Endodermal cell (in vitro differentiated cells): ENCODE measurements around the gene CHAF1A. TPM values are rescaled to one million over a fixed set of nuclear protein-coding genes. Genes with fewer than 3 reads are reported as not detected.

Experiments used
- DNase-seq: peaks from one replicate; pipeline ENCODE4 v3.0.0-alpha.2; 2017
- H3K27ac ChIP-seq: 2 replicates; pipeline ENCODE4 v1.5.1; 2013; ENCODE audit warnings: mild to moderate bottlenecking, low read depth, low read length, moderate library complexity
- H3K27me3 ChIP-seq: 2 replicates; pipeline ENCODE4 v1.6.1; 2013; ENCODE audit warnings: mild to moderate bottlenecking, low read length, moderate library complexity; ENCODE audit not compliant: insufficient read depth, control insufficient read depth, poor library complexity, severe bottlenecking
- H3K36me3 ChIP-seq: 2 replicates; pipeline ENCODE4 v1.7.0; 2013; ENCODE audit warnings: mild to moderate bottlenecking, low read length, moderate library complexity; ENCODE audit not compliant: control insufficient read depth, insufficient read depth
- H3K4me1 ChIP-seq: one replicate; pipeline ENCODE4 v1.7.0; 2013; ENCODE audit warnings: low read length; ENCODE audit not compliant: control insufficient read depth, insufficient read depth
- H3K4me3 ChIP-seq: 2 replicates; pipeline ENCODE4 v1.5.1; 2013; ENCODE audit warnings: mild to moderate bottlenecking, low read length, moderate library complexity
- H3K9ac ChIP-seq: 2 replicates; pipeline ENCODE4 v1.6.1; 2013; ENCODE audit warnings: mild to moderate bottlenecking, low read length, moderate library complexity; ENCODE audit not compliant: poor library complexity, severe bottlenecking; ENCODE audit errors: extremely low read depth
- H3K9me3 ChIP-seq: 2 replicates; pipeline ENCODE4 v1.6.1; 2013; ENCODE audit warnings: mild to moderate bottlenecking, low read length, moderate library complexity; ENCODE audit not compliant: control insufficient read depth
- H3K27ac Mint-ChIP-seq: 2 replicates; pipeline ENCODE4 v1.8.0; 2020; ENCODE audit warnings: mixed read lengths
- H3K27me3 Mint-ChIP-seq: 2 replicates; pipeline ENCODE4 v1.8.0; 2021; ENCODE audit warnings: mild to moderate bottlenecking, mixed read lengths; ENCODE audit not compliant: insufficient read depth
- H3K36me3 Mint-ChIP-seq: 2 replicates; pipeline ENCODE4 v1.8.0; 2020; ENCODE audit warnings: low read depth, mixed read lengths
- H3K4me1 Mint-ChIP-seq: 2 replicates; pipeline ENCODE4 v1.8.0; 2020; ENCODE audit warnings: mixed read lengths
- H3K4me3 Mint-ChIP-seq: 2 replicates; pipeline ENCODE4 v1.8.0; 2020; ENCODE audit warnings: mild to moderate bottlenecking, moderate library complexity, mixed read lengths
- H3K9me3 Mint-ChIP-seq: 2 replicates; pipeline ENCODE4 v1.8.0; 2020; ENCODE audit warnings: mild to moderate bottlenecking, mixed read lengths
- WGBS, 2 experiments: methylation state at CpG; one replicate each; pipeline versions ENCODE4 v1.1.5 to v1.1.7; 2013; ENCODE audit warnings: missing lambda C conversion rate in 2 of 2, mixed read lengths in 1 of 2; ENCODE audit not compliant: insufficient coverage in 1 of 2, insufficient read length in 1 of 2; 5-methylcytosine and 5-hydroxymethylcytosine counted together
- total RNA-seq, 2 donors: library from RNA; stranded (reverse); fragmentation: NEBNext Ultra II Directional in 1 of 2; extraction: Animal tissue kit (Norgen Biotek cat#: 25700) in 1 of 2; gene quantifications; 2 replicates in 1 of 2; 3 replicates in 1 of 2; pipeline ENCODE4 v1.2.1, GENCODE V29; 2021
- TF ChIP-seq, protein P1 (sequence below): fragments of 200-600 bp; sonication (generic); conservative IDR thresholded peaks from 2 replicates; pipeline ENCODE4 v1.5.0; 2021; ENCODE audit warnings: antibody characterized with exemption, mild to moderate bottlenecking

Gene CHAF1A
- total RNA-seq, 2 donors from 2014 or later = 70.7 to 76.9 TPM

DNA sequence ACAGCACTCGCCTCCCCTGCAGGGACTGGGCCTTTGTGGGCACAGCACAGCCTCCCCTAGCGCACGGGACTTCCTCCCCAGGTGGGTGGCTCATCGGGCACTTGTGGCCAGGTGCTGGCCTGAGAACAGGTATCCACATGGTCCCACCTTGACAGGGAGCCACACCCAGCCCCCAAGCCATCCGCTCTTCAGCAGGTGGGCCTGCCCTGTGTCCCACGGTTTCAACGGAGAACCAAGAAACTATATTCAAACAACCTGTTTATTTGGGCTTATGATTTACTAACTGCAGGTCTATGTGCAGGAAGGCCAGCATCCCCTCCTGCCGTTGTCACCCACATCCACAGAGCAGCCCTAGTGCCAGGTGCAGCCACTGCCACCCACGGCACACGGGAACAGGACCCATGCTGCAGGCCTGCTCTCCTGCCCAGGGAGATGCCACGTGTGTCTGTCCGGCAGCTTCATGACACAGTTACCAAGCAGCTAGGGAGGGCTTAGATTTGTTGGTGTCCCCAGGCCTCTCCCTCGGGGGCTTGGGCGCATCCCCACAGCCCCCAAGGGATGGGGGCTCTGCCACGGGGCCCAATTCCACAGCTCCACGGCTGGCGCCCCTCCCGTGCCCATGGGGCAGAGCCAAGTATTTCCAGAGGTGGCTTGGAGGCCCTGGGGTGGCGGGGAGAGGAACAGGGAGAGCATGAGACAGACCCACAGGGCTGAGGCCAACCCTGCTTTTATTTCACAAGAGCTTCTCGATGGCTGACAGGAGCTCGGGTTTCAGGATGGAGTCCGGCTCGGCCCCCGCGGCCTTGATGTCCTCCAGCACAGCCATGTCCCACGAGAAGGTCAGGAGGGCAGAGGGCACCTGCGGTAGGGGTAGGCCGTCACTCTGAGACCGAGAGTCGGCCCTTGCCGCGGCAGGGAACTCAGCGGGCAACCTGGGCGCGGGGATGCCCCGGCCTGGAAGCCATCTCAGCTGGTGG, 42.6 kb downstream of the CHAF1A start:
- Mint-ChIP-seq H3K27ac (no peak overlapping the region), H3K4me3 (no peak overlapping the region), H3K36me3 (peaks cover 35% of the 10 kb centered on the region), H3K27me3 (no peaks in the 10 kb centered on the region), H3K4me1 (no peaks in the 10 kb centered on the region), H3K9me3 (no peaks in the 10 kb centered on the region)
- TF ChIP-seq, protein P1, sequence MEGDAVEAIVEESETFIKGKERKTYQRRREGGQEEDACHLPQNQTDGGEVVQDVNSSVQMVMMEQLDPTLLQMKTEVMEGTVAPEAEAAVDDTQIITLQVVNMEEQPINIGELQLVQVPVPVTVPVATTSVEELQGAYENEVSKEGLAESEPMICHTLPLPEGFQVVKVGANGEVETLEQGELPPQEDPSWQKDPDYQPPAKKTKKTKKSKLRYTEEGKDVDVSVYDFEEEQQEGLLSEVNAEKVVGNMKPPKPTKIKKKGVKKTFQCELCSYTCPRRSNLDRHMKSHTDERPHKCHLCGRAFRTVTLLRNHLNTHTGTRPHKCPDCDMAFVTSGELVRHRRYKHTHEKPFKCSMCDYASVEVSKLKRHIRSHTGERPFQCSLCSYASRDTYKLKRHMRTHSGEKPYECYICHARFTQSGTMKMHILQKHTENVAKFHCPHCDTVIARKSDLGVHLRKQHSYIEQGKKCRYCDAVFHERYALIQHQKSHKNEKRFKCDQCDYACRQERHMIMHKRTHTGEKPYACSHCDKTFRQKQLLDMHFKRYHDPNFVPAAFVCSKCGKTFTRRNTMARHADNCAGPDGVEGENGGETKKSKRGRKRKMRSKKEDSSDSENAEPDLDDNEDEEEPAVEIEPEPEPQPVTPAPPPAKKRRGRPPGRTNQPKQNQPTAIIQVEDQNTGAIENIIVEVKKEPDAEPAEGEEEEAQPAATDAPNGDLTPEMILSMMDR = no peak
- H3K9me3 ChIP-seq = no peaks in the 10 kb centered on the region
- 92% methylated on average over 36 of the region's 36 CpGs for WGBS, 2 experiments
- no peaks in the 10 kb centered on the region for H3K27me3 ChIP-seq
- no peak overlapping the region for H3K4me3 ChIP-seq
- H3K4me1 ChIP-seq = no peaks in the 10 kb centered on the region
- no peak overlapping the region for H3K9ac ChIP-seq
- DNase-seq = peak; percentile 65
- H3K36me3 ChIP-seq = peaks cover 22% of the 10 kb centered on the region
- H3K27ac ChIP-seq = no peak overlapping the region

DNA sequence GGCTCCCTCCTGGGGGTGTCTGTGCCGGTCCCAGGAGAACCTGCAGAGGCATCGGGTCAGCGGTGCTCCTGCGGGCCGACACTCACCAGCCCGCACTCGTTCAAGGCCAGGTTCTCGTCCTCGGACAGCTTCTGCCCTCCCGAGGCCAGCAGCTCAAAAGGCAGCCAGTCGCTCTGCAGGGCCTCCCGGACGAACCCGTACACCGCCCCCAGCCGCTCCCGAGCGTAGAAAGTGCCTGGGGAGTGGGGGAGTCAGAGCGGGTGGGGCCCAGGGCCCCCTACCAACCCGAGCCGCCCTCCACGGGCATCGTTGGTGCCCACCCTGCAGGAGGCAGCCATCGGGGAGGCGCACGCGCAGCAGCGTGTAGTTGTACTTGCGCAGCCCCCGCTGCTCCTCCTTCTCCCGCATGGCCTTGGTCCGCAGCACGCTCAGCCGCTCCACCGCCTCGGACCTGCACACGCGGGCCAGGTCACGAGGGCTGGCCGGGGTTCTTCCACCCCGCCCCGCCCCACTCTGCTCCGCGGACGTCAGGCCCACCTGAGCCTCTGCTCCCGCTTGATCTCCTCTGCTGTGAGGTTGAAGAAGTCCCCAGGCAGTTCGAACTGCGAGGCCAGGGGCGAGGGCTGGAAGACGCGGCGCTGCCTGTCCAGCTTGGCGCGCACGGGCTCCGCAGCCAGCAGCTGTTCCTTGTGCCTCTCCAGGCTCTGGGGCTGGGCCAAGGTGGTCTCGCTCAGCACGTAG, 43.7 kb downstream of the CHAF1A start:
- no peaks in the 10 kb centered on the region for H3K4me1 ChIP-seq
- peak; percentile 59 for DNase-seq
- Mint-ChIP-seq H3K9me3 (no peaks in the 10 kb centered on the region), H3K4me1 (no peaks in the 10 kb centered on the region), H3K4me3 (no peak overlapping the region), H3K36me3 (peaks cover 33% of the 10 kb centered on the region), H3K27ac (no peak overlapping the region), H3K27me3 (no peaks in the 10 kb centered on the region)
- H3K9ac ChIP-seq = no peak overlapping the region
- no peaks in the 10 kb centered on the region for H3K9me3 ChIP-seq
- 96% methylated on average over 40 to 58 of the region's 58 CpGs for WGBS, 2 experiments
- H3K27ac ChIP-seq = peak overlapping the region; percentile 68
- H3K27me3 ChIP-seq = no peaks in the 10 kb centered on the region
- H3K4me3 ChIP-seq = no peak overlapping the region
- TF ChIP-seq, protein P1 = no peak
- peaks cover 16% of the 10 kb centered on the region for H3K36me3 ChIP-seq

DNA sequence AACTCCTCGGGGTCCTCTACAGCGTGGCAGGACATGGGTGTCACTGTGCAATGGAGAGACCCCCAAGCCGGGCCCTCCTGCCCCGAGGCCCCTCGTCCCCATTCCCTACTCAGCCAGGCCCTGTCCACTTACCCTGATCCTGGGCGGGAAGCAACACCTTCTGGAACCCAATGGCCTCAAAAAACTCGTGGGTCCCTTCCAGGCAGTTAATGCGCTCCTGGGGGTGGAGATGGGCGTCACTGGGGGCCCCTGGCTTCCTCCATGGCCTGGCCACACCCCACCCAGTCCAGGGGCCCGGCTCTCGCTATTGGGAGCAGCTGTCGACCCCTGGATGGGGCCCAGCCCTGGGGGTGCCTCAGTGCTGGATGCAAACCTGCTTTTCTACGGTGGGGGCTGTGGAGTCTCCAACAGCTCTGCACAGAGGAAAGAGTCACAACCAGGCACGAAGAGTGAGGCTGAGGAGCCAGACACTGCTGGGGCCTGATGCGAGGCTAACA, 44.3 kb downstream of the CHAF1A start:
- H3K4me1 ChIP-seq = no peaks in the 10 kb centered on the region
- WGBS, 2 experiments = 92 to 98% methylated on average over 13 to 15 of the region's 15 CpGs
- H3K4me3 ChIP-seq = no peak overlapping the region
- no peaks in the 10 kb centered on the region for H3K9me3 Mint-ChIP-seq
- H3K27ac ChIP-seq = peak overlapping the region; percentile 68
- no peaks in the 10 kb centered on the region for H3K27me3 Mint-ChIP-seq
- H3K36me3 Mint-ChIP-seq = peaks cover 33% of the 10 kb centered on the region
- DNase-seq = peak; percentile 53
- H3K9me3 ChIP-seq = no peaks in the 10 kb centered on the region
- peaks cover 18% of the 10 kb centered on the region for H3K36me3 ChIP-seq
- H3K27ac Mint-ChIP-seq = no peak overlapping the region
- H3K4me1 Mint-ChIP-seq = no peaks in the 10 kb centered on the region
- no peak overlapping the region for H3K9ac ChIP-seq
- H3K4me3 Mint-ChIP-seq = no peak overlapping the region
- TF ChIP-seq, protein P1 = no peak
- no peaks in the 10 kb centered on the region for H3K27me3 ChIP-seq
